Measurements from ENCODE around the gene MLN. TPM values are rescaled to one million over a fixed set of nuclear protein-coding genes. Genes with fewer than 3 reads are reported as not detected.

MLN gene
- total and polyA plus RNA-seq, 2 of the 4 experiments (the other 2 are of a cell fraction) = not detected

- CTCF ChIA-PET = interaction anchor here (0.6 to 4.8 kb wide), 5 partner anchors 9 to 51 kb away, joined by 3 to 29 read pairs (median 8); partner anchors contain the start of genes IP6K3 and UQCC2
- Histone ChIP-seq H3K79me1 (ENCODE audit: low read depth in 1 of 2, low read length in 2 of 2) (no peaks in the 10 kb centered on the region), H3K23ac (ENCODE audit: low read depth, low read length) (no peak overlapping the region), H3K18ac (ENCODE audit: low read depth, low read length) (no peak overlapping the region), H3K27ac (ENCODE audit: insufficient read depth, low read length) (no peak overlapping the region), H3K36me3 (ENCODE audit: control insufficient read depth, insufficient read depth, low read length) (no peaks in the 10 kb centered on the region), H3K27me3 (ENCODE audit: control insufficient read depth, insufficient read depth, low read length) (no peaks in the 10 kb centered on the region), H3K4me1 (ENCODE audit: control insufficient read depth, insufficient read depth, low read length) (peaks cover 17% of the 10 kb centered on the region; the same call in 1 of the 2 replicates), H3K9me1 (ENCODE audit: insufficient read depth, low read length) (no peaks in the 10 kb centered on the region), H2AK5ac (ENCODE audit: low read depth, low read length) (peak overlapping the region; percentile 30), H2BK120ac (ENCODE audit: low read depth, low read length) (no peak overlapping the region), H3K56ac (ENCODE audit: extremely low read depth, insufficient read depth, low read length) (no peak overlapping the region), H2BK5ac (ENCODE audit: low read depth, low read length, poor library complexity, severe bottlenecking) (no peak overlapping the region), H4K91ac (ENCODE audit: insufficient read depth, low read depth, low read length) (no peak overlapping the region; the same call in 1 of the 2 replicates), H3K14ac (replicated peaks; ENCODE audit: low read depth, low read length) (no peak overlapping the region), H4K5ac (ENCODE audit: low read depth, low read length) (no peak overlapping the region), H4K20me1 (ENCODE audit: insufficient read depth, low read length) (peaks cover 3% of the 10 kb centered on the region; the same call in 1 of the 2 replicates), H2AFZ (replicated peaks; ENCODE audit: low read length, poor library complexity) (peak overlapping the region; percentile 78), H3K4ac (ENCODE audit: low read depth, low read length) (no peak overlapping the region), H3K4me2 (ENCODE audit: low read depth, low read length) (no peak overlapping the region), H2AK9ac (replicated peaks; ENCODE audit: low read depth, low read length, poor library complexity) (peak overlapping the region; percentile 76), H3K4me3 (ENCODE audit: insufficient read depth, low read depth, low read length) (no peak overlapping the region), H3K9me3 (ENCODE audit: control insufficient read depth, insufficient read depth, low read length) (no peaks in the 10 kb centered on the region), H2BK20ac (ENCODE audit: low read depth, low read length) (no peak overlapping the region), H2BK15ac (ENCODE audit: low read depth, low read length) (peak overlapping the region; percentile 29; the same call in 1 of the 3 replicates), H3K9ac (ENCODE audit: low read depth, low read length) (no peak overlapping the region), H4K8ac (ENCODE audit: low read depth in 2 of 2, low read length in 2 of 2) (no peak overlapping the region)
- BruUV-seq (replicated peaks) = no TSS peak
- WGBS, 2 experiments (ENCODE audit: extremely low coverage in 2 of 2, insufficient read length in 1 of 2) = 61% methylated on average over 3 of the region's 7 CpGs; no CpG with 5 or more reads in 1 of the 2 experiments
- in situ Hi-C loops (cut with MboI; ENCODE audit: low sequenced_read_pairs) = loop anchor here (10.0 kb wide), 2 partner anchors 177 to 393 kb away; partner anchors contain the start of gene BAK1
- dilution Hi-C loops (cut with HindIII; ENCODE audit: low sequenced_read_pairs, unreplicated experiment) = no loop called here
- TF ChIP-seq RCOR1 (IDR thresholded peaks at IDR 0.05; ENCODE audit: insufficient replicate concordance, low read length) (no peak), CEBPB (IDR thresholded peaks at IDR 0.05; ENCODE audit: low read depth, low read length) (no peak), CTCF (conservative IDR thresholded peaks at IDR 0.05; ENCODE audit: low read depth, low read length) (peak; percentile 66), CHD1 (IDR thresholded peaks at IDR 0.05; ENCODE audit: low read depth, low read length) (no peak), SMC3 (IDR thresholded peaks at IDR 0.05; ENCODE audit: low read depth, low read length) (peak; percentile 66), NFE2L2 (IDR thresholded peaks at IDR 0.05; ENCODE audit: low read depth, low read length) (no peak), RAD21 (IDR thresholded peaks at IDR 0.05; ENCODE audit: low read length) (peak; percentile 70), FOS (IDR thresholded peaks at IDR 0.05; ENCODE audit: low read depth, low read length) (no peak), MXI1 (IDR thresholded peaks at IDR 0.05; ENCODE audit: borderline replicate concordance, low read depth, low read length) (no peak), MAZ (IDR thresholded peaks at IDR 0.05; ENCODE audit: borderline replicate concordance, low read depth, low read length) (peak; percentile 42; the same call in 1 of the 2 replicates), POLR2A (IDR thresholded peaks at IDR 0.05; ENCODE audit: low read depth, low read length) (no peak)
- DNase-seq (peak; percentile 32), ATAC-seq (ENCODE audit: low read depth) (peak; percentile 80)
- intact Hi-C loops (cut with micrococcal nuclease) = loop anchor here (1.0 to 5.0 kb wide), 3 partner anchors 18 to 175 kb away; partner anchors contain the start of gene UQCC2
- POLR2A ChIA-PET (ENCODE audit: unreplicated experiment) = no interaction called here
Measured at GRCh38 chr6:33761922-33762629, 41.7 kb downstream of the MLN start.
